DND-41 (cell line): ENCODE results near the gene CLCF1.

Experiments
- ATAC-seq: fragments of 200-7000 bp; cut with Tn5 transposase; 3 replicates; pipeline ENCODE4 v1.9.1; 2021; ENCODE audit warnings: low read depth; ENCODE audit not compliant: insufficient read depth
- DNase-seq: peaks from one replicate; pipeline ENCODE4 v3.0.0-alpha.2; 2020
- H2AFZ ChIP-seq: 2 replicates; pipeline ENCODE4 v1.6.0; 2012; ENCODE audit warnings: low read depth, low read length
- H3K27ac ChIP-seq: 2 replicates; pipeline ENCODE4 v1.5.1; 2012; ENCODE audit warnings: low read length, inconsistent platforms
- H3K27me3 ChIP-seq: fragments of 200-600 bp; sonication (generic); 2 replicates; pipeline ENCODE4 v1.6.0; 2012; ENCODE audit warnings: low read length, mild to moderate bottlenecking, inconsistent platforms; ENCODE audit not compliant: insufficient read depth, poor library complexity
- H3K36me3 ChIP-seq: 2 replicates; pipeline ENCODE4 v1.5.1; 2012; ENCODE audit warnings: low read length, inconsistent platforms; ENCODE audit not compliant: insufficient read depth
- H3K4me1 ChIP-seq: 2 replicates; pipeline ENCODE4 v1.5.1; 2012; ENCODE audit warnings: mild to moderate bottlenecking, low read length; ENCODE audit not compliant: insufficient read depth
- H3K4me2 ChIP-seq: 2 replicates; pipeline ENCODE4 v1.6.0; 2012; ENCODE audit warnings: mild to moderate bottlenecking, moderate library complexity, low read length, inconsistent platforms; ENCODE audit not compliant: insufficient read depth
- H3K4me3 ChIP-seq, 2 experiments: fragments of 200-600 bp in 1 of 2; shearing (Covaris generic) in 1 of 2; 2 replicates each; pipeline ENCODE4 v1.5.1; 2012 to 2016; ENCODE audit warnings: inconsistent platforms in 2 of 2, low read length in 2 of 2, mild to moderate bottlenecking in 2 of 2, low read depth in 1 of 2, moderate library complexity in 1 of 2
- H3K79me2 ChIP-seq: 2 replicates; pipeline ENCODE4 v1.6.0; 2012; ENCODE audit warnings: low read length, inconsistent platforms; ENCODE audit not compliant: insufficient read depth
- H3K9ac ChIP-seq: 2 replicates; pipeline ENCODE4 v1.6.0; 2012; ENCODE audit warnings: low read depth, mild to moderate bottlenecking, inconsistent platforms, low read length, moderate library complexity
- H3K9me3 ChIP-seq: 2 replicates; pipeline ENCODE4 v1.5.1; 2012; ENCODE audit warnings: low read length, moderate library complexity, mild to moderate bottlenecking, inconsistent platforms; ENCODE audit not compliant: insufficient read depth, severe bottlenecking
- H4K20me1 ChIP-seq: 2 replicates; pipeline ENCODE4 v1.6.0; 2012; ENCODE audit warnings: low read length; ENCODE audit not compliant: insufficient read depth
- CTCF ChIP-seq: IDR thresholded peaks from 2 replicates; pipeline ENCODE4 v1.5.1; 2012; ENCODE audit warnings: borderline replicate concordance, low read length, moderate library complexity, mild to moderate bottlenecking; ENCODE audit not compliant: poor library complexity, severe bottlenecking; ENCODE audit errors: extremely low read depth
- EZH2 ChIP-seq: IDR thresholded peaks from 3 replicates; pipeline ENCODE4 v1.6.1; 2012; ENCODE audit warnings: borderline replicate concordance, low read depth, mild to moderate bottlenecking, moderate library complexity, low read length, inconsistent platforms; ENCODE audit not compliant: severe bottlenecking

Gene CLCF1

GRCh38 chr11:67420646-67421429 lies 47.4 kb upstream of the CLCF1 start:
- Histone ChIP-seq H3K9me3 (no peaks in the 10 kb centered on the region), H3K4me1 (peaks cover 53% of the 10 kb centered on the region), H3K79me2 (peaks cover 36% of the 10 kb centered on the region), H3K9ac (peak overlapping the region; percentile 91), H3K27me3 (no peaks in the 10 kb centered on the region), H4K20me1 (no peaks in the 10 kb centered on the region), H3K4me2 (peak overlapping the region; percentile 95), H2AFZ (peak overlapping the region; percentile 66; the same call in 1 of the 2 replicates), H3K27ac (peak overlapping the region; percentile 93), H3K4me3 (peak overlapping the region; percentile 32 to 66; a peak in 3 of 4 replicates), H3K36me3 (peaks cover 6% of the 10 kb centered on the region; the same call in 1 of the 2 replicates)
- peak; percentile 78 for ATAC-seq
- peak; percentile 98 for DNase-seq
- TF ChIP-seq EZH2 = no peak
- peak; percentile 5 for TF ChIP-seq CTCF

GRCh38 chr11:67420147-67420645 lies 46.8 kb upstream of the CLCF1 start:
- peak overlapping the region; percentile 66; the same call in 1 of the 2 replicates for H2AFZ ChIP-seq
- no peaks in the 10 kb centered on the region for H3K9me3 ChIP-seq
- TF ChIP-seq EZH2 (no peak), CTCF (no peak)
- H3K27ac ChIP-seq = peak overlapping the region; percentile 93
- DNase-seq = no peak
- no peak for ATAC-seq
- peak overlapping the region; percentile 91 for H3K9ac ChIP-seq
- peaks cover 6% of the 10 kb centered on the region; the same call in 1 of the 2 replicates for H3K36me3 ChIP-seq
- peak overlapping the region; percentile 95 for H3K4me2 ChIP-seq
- peak overlapping the region; percentile 32 to 66; a peak in 3 of 4 replicates for H3K4me3 ChIP-seq
- no peaks in the 10 kb centered on the region for H4K20me1 ChIP-seq
- peaks cover 37% of the 10 kb centered on the region for H3K79me2 ChIP-seq
- H3K4me1 ChIP-seq = peaks cover 54% of the 10 kb centered on the region
- no peaks in the 10 kb centered on the region for H3K27me3 ChIP-seq

DNA sequence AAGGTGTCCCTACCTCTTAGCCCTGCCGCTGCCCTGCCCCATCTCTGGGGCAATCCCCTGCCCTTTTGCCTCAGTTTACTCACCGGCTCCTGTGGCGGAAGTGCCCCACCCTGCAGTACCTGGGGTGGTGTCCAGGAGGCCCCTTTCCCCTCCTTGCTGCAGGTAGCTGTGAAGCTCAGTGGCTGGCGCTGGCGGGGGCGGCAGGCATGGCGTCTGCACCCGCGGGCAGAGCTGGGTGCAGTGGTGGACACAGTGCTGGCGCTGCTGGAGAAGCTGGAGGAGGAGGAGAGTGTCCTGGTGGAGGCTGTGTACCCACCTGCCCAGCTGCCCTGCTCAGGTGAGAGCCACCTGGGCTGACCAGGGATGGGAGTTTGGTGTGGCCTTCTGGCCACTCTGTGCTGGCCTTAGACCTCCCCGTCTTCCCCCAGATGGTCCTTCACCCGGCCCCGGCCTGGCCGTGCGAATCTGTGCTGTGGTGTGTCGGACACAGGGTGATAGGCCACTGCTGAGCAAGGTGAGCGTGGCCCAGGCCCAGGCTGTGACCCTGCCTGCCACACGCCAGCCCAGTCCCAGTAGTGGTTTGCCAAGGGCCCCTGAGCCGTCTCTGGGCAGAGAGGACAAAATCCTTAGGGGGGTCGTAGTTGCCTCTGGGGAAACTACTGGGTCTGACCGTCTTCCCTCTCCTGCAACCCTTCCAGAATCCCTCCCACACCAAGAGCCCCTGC lies 46.1 kb upstream of the CLCF1 start:
- Histone ChIP-seq H2AFZ (no peak overlapping the region), H3K79me2 (peaks cover 37% of the 10 kb centered on the region), H3K27me3 (no peaks in the 10 kb centered on the region), H3K9me3 (no peaks in the 10 kb centered on the region), H3K4me1 (peaks cover 54% of the 10 kb centered on the region), H3K4me2 (peak overlapping the region; percentile 95), H3K4me3 (peak overlapping the region in 1 of 2 experiments; percentile 66; a peak in 2 of 4 replicates), H3K27ac (peak overlapping the region; percentile 93), H3K36me3 (peaks cover 6% of the 10 kb centered on the region; the same call in 1 of the 2 replicates), H3K9ac (peak overlapping the region; percentile 91), H4K20me1 (no peaks in the 10 kb centered on the region)
- TF ChIP-seq CTCF = no peak
- DNase-seq (no peak), ATAC-seq (no peak)
